GM21447 (cell line): Measurements from ENCODE around the gene TRIM15.
"Not testable (repeated sequence)": the region's sequence is repeated elsewhere in the genome, so short reads cannot be mapped to it uniquely, and the experiment has no call there.

Experiments used
- ATAC-seq: cut with Tn5 transposase; IDR thresholded peaks from one replicate; pipeline ENCODE4 v1.9.1; 2021; ENCODE audit not compliant: unreplicated experiment

Gene TRIM15

DNA sequence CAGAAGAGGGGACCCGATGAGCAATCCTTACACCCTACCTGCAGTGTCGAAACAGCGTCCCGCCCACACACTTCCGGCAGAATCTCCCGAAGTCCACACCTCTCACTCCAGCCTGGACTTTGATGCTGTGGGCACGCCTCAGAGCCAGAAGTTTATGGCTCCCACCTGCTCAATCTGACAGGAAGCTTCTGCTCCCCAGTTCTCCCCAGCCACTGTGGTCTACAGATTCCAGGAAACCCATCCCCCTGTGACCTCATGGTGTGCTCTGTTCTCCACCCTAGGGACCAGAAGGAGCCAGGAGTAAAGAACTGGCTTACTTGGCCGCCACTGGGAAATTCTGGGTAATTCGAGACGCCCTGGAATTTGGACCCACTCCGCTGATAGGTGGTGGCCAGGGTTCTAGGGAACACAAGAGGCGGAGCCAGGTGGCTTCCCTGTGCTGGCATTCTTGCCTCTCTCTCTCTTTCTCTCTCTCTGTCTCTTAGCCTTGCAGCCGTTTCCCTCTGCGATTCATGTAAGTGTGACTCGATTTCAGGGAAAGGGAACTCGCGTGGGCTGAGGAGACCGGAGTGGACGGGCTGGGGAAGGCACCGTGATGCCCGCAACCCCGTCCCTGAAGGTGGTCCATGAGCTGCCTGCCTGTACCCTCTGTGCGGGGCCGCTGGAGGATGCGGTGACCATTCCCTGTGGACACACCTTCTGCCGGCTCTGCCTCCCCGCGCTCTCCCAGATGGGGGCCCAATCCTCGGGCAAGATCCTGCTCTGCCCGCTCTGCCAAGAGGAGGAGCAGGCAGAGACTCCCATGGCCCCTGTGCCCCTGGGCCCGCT is at the start of gene TRIM15:
TRIM15 (plus strand) TSS at position 457 of the 828 bp plus-strand sequence; CDS start at position 596, 139 bp downstream.
- no peak for ATAC-seq

DNA sequence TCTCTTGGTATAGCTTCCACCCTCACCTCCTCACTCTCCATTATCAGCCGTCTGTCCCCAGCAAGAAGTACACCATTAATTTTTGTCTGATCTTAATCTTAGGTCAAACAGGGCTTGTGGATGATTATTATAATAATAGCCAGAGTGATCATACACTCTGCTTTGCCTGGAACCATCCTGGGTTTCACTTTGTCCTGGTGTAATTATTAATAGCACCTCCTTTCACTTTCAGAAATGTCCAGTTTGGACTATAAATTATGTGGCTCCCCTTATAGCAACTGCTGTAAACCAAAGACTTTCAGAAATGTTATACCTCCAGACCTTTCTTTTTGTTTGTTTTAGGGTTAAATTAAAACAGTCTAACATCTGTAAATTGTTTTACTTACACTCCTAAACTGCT is 49.5 kb upstream of the TRIM15 start:
- no peak for ATAC-seq

- no peak for ATAC-seq
Measured at GRCh38 chr6:30116724-30117123, 46.6 kb upstream of the TRIM15 start.

- not testable (repeated sequence) for ATAC-seq
Measured at GRCh38 chr6:30118691-30119090, 44.7 kb upstream of the TRIM15 start.

DNA sequence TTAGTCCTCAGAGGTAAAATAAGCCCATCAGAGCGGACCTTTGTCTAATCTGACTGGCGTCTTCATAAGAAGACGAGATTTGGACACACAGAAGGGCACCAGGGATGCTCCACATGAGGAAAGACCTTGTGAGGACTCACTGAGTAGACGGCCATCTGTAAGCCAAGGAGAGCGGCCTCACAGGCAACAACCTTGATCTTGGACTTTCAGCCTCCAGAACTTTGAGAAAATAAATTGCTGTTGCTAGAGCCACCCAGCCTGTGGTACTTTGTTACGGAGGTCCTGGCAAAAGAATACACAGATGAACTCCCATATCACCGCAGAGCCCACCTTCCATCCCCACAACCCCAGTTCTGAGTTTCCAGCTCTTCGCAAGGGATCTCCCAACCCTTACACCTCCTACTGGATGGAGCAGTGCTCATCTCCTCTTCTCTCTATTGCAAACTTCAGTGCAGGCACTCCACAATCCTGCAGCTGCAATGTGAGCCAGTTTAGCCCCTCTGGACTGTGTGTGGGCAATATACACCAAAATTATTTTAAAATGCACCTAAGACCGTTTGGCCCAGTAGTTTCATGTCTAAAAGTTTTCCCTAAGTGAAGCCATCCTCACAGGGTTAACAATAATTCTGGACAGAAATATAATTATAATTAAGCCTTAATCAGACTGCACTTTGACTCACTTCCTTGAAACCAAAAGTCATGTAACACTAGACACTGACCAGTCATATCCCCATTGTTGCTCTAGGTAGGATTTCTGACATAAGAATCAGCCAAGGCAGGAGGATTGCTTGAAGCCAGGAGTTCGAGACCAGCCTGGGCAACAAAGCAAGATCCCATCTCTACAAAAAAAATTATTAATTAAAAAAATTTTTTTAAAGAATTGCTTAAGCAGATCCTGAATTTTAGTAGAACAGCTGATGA is 41.6 kb upstream of the TRIM15 start:
- ATAC-seq: no peak

- ATAC-seq: no peak
Measured at GRCh38 chr6:30122515-30122914, 40.8 kb upstream of the TRIM15 start.

- no peak for ATAC-seq
Measured at GRCh38 chr6:30127238-30128093, 35.9 kb upstream of the TRIM15 start.

DNA sequence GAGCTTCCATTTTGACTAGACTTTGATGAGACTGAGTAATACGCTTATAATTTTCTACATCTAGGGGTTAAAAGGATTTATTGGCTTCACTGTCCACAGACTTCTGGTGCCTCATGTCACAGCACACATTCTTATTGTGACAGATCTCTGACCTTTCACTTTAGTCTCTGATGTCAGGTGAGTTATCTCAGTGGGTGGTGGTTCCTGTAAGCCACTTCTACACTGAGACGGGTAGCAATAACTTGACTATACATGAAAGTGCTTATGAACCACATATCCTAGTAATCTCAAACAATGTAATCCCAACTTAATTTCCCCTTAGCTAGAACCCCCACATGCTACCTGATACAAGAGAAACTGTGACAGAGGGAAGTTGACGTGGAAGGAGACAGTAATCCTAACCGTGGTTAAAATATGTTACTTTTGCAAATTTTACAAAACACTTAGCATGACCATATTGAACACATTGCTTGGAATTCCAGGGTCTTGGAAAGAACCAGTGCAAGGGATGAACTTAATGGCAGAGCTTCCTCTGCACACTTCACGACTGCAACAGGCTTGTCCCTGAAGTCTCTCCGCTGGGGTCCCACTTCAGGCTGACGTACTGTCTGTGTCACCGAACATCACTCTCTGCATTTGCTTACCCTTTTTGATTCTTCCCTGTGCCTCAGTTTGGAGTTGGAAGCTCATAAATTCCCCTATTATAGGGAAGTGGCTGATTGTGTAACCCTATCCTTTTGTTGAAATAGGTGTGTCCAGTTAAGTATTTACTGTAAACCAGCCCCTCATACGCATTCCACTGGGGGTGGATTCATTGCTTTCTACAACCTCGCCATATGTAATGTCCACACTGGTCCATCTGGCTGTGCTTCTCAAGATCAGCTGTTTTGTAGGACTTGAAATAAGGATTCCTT is 33.8 kb upstream of the TRIM15 start:
- ATAC-seq: no peak

- no peak for ATAC-seq
Measured at GRCh38 chr6:30130179-30130679, 33.1 kb upstream of the TRIM15 start.

DNA sequence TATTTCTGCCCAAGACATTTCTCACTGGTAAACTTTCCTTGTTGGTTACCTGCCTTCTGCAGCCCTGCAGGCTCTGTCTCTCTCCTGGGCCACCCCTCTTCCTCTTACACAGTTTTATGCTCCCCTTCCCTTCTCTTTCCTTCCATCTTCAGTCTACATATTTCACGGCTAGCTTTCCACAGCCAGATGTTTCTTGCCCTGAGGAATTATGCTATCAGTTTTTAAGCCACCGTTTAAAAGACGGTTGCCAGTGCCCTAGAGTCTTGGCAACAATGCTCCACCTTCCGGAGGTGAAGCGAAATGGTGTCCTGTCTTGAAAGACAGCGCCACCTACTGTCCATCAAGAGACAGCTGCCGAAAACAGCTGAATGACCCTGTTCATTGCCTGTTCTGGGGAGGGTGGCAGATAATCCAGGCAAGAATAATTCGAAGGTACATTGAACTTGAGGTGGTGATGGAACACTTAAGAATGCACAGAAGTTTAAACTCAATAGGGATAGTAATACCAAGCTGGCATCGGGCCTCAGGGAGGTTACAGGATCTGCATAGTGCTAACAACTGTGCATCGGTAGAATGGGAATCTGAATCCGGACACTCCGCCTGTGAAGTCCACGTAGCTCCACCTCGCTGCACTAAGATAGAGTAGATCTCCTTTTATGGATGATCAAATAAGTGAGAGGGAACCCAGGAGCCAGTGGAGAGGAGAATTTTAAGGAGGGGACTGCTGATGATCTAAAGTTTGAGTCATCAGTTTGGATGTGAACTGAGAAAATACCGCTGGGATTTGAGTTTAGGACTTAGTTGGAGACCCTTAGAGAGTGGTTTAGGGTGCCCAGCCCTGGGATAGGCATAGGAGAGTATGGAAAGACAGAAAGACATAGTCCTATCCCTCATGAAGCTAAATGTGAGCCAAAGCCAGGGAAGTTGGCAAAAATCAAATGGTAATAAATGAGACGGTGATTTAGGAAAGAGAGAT is 32.2 kb upstream of the TRIM15 start:
- ATAC-seq: peak; percentile 63

DNA sequence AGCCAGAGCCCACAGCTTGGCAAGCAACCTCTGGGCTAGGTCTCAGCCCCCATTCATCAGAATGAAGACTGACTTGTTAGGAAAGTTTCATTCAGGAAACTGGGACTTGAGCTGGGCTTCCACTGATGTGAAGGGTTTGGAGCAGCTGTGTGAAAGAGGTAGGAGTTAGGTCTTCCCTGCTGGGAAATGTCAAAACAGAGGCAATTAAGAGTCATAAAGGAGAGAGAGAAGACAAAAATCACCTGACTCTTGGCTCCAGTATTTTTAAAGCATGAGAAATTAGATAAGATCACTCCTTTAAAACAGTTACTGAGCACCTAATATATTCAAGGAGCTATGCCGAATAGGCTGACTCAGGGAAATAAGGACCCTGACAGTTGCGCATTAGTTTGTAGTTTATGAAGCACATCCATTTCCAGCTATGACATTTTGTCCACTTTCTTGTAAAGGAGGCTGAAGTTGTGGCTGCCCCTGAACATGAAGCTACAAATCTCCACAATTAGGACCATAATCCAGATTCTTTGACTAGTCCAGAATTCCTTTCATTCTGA is 31.3 kb upstream of the TRIM15 start:
- ATAC-seq: no peak

DNA sequence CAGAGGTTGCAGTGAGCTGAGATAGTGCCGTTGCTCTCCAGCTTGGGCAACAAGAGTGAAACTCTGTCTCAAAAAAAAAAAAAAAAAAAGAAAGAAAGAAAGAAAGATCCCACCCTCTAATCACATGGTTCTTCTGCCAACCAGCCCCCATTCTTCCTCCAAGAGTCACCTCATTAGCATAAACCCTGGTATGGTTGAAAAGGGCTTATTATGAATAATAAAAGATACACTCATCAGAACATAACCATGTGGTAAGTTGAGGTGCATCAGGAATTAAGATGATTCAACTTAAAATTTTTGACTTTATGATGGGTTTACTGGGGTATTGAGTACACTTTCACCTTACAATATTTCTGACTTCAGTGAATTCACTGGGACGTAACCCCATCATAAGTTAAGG is 28.2 kb upstream of the TRIM15 start:
- no peak for ATAC-seq

DNA sequence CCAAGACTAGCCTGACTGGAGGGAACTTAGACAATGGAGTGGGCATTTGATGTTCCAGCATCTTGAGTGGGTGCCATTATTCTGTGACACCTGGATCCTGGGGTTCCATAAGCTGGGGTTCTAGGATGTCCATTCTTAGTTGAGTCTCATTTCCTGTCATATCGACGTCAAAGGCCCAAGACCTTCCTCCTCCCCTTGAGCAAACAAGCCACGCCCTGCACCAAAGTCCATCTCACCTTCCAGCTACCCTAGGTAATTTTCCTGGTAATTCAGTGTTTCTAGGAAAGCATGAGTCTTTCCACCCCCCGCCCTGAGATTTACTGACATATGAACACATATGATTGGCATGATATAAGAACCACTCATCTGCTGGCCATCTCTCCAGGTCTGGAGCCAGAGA is 27.6 kb upstream of the TRIM15 start, which contains the start of gene TRIM40:
TRIM40 (plus strand) TSS at position 384 of the 400 bp plus-strand sequence. CDS start 897 bp downstream, outside the sequence.
- no peak for ATAC-seq

DNA sequence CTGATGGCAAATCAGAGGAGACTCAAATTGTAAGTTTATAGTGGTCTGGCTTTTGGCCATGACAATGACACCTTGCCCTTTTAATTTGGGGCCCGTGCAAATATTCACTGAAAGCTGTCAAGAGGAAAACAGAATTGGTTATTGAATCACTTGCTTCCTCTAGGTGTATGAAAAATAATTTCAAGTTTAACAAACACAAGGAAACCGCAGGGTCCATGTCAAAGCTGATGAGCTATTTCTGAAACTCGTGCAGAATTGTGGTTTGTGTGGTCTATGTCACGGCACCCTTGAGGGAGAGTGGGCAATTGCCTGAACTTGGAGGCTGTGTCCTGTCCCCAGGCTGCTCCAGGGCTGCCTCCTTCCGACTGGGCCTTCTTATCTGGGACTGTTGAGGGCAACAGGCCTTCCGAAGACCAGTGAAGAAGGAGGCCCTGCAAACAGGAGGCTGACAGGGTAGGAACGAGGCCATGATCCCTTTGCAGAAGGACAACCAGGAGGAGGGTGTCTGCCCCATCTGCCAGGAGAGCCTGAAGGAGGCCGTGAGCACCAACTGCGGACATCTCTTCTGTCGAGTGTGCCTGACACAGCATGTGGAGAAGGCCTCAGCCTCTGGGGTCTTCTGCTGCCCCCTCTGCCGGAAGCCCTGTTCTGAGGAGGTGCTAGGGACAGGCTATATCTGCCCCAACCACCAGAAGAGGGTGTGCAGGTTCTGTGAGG is 26.6 kb upstream of the TRIM15 start:
- ATAC-seq: no peak

- ATAC-seq: not testable (repeated sequence)
Measured at GRCh38 chr6:30140240-30140639, 23.1 kb upstream of the TRIM15 start.

GRCh38 chr6:30142665-30143064 is 20.7 kb upstream of the TRIM15 start:
- ATAC-seq: no peak

DNA sequence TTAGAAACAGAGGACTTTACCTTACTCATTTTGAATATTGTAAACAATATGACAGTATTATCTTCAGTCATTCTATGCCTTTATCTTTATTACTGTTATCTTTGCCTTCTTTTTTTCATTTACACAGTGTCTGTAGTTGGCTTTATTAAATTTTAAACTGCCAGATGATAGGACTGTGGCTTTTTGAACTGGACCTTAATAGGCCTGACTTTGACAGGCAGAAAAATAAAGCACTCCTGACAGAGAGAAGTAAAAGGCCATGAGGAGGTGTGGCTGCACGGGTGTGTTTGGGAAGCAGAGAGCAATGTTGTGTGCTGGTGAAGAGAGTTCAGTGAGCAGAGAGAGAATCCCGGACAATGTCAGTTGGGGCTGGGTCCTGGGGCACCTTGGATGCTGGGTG is 19.6 kb upstream of the TRIM15 start:
- no peak for ATAC-seq
